D721Med (cell line): ENCODE measurements around the gene GALNT2.

ENCODE experiments used
- DNase-seq: peaks from one replicate; pipeline ENCODE4 v3.0.0; 2011; ENCODE audit warnings: low spot score; ENCODE audit not compliant: insufficient read length
- FAIRE-seq: peaks from 2 replicates; lab custom pipeline; 2011; peaks lifted over from hg19 to GRCh38; lab: Jason Lieb, UNC
- CTCF ChIP-seq: IDR thresholded peaks from 2 replicates; pipeline ENCODE4 v1.5.1; 2012; ENCODE audit warnings: mild to moderate bottlenecking, control low read depth; ENCODE audit not compliant: insufficient read depth; ENCODE audit errors: missing control alignments

Gene GALNT2

GRCh38 chr1:230320804-230321203 lies 253.8 kb downstream of the GALNT2 start:
- DNase-seq (no peak), FAIRE-seq (no peak)
- TF ChIP-seq CTCF = no peak

- FAIRE-seq (no peak), DNase-seq (no peak)
- no peak for TF ChIP-seq CTCF
Observed at GRCh38 chr1:230321341-230321740, 254.3 kb downstream of the GALNT2 start.

DNA sequence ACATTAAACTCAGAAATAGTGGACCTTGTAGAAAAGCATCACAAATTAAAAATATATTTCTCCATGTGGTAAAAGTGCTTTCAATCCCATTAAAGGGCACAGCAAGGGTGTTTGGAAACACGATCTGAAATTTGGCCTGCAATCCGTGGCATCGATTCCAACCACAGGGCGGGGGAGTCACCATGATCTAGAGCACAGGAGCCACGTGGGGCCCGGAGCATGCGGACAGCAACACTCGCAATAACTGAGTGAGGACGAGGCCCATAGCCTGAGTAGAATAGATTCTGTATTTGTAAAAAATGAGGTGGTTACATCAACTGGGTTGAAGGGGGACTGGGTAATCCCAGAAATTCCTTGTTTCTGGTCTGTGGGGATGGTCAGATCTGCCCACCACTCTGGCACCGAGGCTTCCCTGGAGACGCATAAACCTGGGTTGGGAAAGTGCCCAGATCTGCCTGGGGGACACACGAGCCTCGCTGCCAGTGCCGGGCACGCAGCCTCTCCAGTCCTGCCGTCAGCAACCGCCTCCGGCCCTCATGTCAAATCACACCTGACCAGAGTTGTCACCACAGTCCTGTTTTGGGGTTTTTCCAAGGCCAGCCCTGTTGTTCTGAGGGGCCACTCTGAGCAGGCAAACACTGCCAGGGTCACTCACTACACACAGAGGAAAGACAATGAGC lies 254.8 kb downstream of the GALNT2 start:
- DNase-seq = no peak
- no peak for FAIRE-seq
- TF ChIP-seq CTCF = no peak

DNA sequence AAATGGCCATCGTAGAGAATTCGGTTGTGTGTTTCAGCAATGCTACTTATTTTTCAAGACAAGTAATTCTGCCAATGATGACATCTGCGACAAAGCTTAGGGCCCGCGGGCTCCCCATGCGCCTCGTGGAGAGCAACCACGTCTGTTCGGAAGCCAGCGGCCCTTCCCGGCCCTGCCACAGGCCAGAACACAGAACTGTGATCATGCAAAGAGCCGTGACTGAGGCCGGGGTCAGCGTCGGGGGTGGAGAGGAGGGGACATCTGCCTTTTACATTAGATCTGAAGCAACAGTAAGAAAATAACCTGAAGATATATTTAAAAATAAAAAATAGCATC lies 255.4 kb downstream of the GALNT2 start:
- DNase-seq = no peak
- TF ChIP-seq CTCF = no peak
- FAIRE-seq = no peak

DNA sequence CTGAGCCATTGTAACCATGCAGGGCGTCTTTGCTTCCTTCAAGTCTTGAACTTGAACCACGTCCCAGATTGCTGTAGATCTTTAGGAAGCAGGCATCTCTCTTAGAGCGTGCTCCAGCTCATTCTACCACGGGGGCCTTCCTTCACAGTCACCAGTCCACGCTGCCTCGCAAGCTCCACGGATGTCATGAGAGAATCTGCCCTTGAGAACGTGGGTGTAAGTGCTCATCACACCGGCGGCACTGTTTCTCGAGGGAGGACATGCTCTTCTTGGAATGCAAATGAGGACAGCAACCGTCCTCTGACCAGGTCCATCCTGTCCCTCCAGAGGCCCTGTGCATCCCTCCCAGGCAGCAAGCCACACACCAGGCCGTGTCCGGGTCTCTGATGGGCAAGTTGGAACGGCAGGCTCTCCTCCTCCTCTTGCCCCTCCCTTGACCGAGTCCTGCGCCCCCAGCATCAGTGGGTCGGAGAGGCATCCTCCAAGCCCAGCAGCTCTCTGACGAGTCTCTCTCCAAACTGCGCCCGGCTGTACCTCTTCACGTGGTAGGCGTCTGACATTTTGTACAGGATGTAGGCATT lies 256.0 kb downstream of the GALNT2 start:
- DNase-seq (no peak), FAIRE-seq (no peak)
- TF ChIP-seq CTCF = no peak

DNA sequence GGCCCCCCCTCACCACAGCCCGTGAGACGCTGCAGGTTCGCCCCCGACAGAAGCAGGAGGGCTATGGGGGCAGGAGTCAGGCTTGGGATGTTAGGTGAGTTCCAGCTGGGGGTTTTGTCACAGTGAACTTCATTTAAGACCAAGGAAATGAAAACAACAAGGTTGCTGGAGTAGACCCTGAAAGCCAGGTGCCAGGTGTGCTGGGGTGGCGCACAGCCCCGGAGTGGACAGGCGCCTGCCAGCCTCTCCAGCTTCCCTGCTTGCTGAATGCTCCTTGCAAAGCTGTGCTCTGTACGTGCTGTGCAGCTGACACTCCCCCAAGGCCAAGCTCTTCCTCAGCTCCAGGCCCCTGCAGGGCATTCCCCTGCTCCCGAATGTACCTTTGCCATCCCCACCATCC lies 256.6 kb downstream of the GALNT2 start:
- no peak for FAIRE-seq
- no peak for DNase-seq
- TF ChIP-seq CTCF = no peak
